Measurements from ENCODE around the gene FNIP2.

DNA sequence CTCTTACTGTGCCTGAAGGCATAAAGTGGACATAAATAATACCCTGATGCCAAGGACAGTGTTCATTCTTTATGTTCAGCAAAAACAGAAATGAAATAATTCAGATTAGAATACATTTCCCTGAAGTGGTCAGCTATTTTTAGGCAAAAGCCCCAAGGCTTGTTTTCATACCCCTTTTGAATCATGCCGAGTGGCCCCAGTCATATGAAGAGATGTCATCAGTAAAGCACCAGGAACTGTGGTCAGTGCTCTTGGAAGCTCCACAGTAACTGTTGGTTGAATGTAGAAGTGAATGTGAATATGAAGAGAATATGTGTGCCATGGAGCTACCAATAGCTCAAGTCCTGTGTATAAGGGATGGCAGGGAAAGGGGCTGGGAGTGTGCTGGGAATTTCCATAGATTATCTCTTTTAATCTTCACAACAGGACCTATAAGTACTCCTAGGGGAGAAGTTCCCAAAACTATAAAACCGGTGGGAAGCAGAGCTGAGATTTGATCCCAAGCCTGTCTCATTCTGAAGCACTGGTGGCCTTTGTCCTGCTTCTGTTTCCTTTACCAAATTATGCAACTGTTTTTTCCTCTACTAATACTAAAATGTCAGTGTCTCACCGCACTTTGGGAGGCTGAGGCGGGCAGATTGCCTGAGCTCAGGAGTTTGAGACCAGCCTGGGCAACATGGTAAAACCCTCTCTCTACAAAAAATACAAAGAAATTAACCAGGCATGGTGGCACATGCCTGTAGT, 52.6 kb downstream of the FNIP2 start:
- TF ChIP-seq, protein P1, sequence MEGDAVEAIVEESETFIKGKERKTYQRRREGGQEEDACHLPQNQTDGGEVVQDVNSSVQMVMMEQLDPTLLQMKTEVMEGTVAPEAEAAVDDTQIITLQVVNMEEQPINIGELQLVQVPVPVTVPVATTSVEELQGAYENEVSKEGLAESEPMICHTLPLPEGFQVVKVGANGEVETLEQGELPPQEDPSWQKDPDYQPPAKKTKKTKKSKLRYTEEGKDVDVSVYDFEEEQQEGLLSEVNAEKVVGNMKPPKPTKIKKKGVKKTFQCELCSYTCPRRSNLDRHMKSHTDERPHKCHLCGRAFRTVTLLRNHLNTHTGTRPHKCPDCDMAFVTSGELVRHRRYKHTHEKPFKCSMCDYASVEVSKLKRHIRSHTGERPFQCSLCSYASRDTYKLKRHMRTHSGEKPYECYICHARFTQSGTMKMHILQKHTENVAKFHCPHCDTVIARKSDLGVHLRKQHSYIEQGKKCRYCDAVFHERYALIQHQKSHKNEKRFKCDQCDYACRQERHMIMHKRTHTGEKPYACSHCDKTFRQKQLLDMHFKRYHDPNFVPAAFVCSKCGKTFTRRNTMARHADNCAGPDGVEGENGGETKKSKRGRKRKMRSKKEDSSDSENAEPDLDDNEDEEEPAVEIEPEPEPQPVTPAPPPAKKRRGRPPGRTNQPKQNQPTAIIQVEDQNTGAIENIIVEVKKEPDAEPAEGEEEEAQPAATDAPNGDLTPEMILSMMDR (conservative IDR thresholded peaks at IDR 0.05; ENCODE audit: low read length) = no peak
- TF ChIP-seq EZH2phosphoT487 (IDR thresholded peaks at IDR 0.05; ENCODE audit: borderline replicate concordance) = no peak
